Skeletal muscle cell (primary cell): ENCODE data around the gene DACT1.

Experiments used
- DNase-seq: peaks from one replicate; pipeline ENCODE4 v3.0.0-alpha.2; 2010; ENCODE audit warnings: low read depth
- H3K4me3 ChIP-seq: 2 replicates; pipeline ENCODE4 v1.5.1; 2011; ENCODE audit warnings: low read depth, mild to moderate bottlenecking, control low read depth, low read length, moderate library complexity

Gene DACT1

GRCh38 chr14:58635091-58635830 is 2.5 kb upstream of the DACT1 start:
- no peak overlapping the region for H3K4me3 ChIP-seq
- no peak for DNase-seq

GRCh38 chr14:58636129-58636528 is 1.6 kb upstream of the DACT1 start:
- no peak for DNase-seq
- no peak overlapping the region for H3K4me3 ChIP-seq

- peak overlapping the region; percentile 83 for H3K4me3 ChIP-seq
- DNase-seq: peak; percentile 74
Measured at GRCh38 chr14:58637040-58637390, 747 bp upstream of the DACT1 start.

- no peak for DNase-seq
- H3K4me3 ChIP-seq: peak overlapping the region; percentile 83
Measured at GRCh38 chr14:58638231-58639197, 752 bp downstream of the DACT1 start.

GRCh38 chr14:58639198-58639565 is 1.4 kb downstream of the DACT1 start:
- no peak for DNase-seq
- H3K4me3 ChIP-seq: peak overlapping the region; percentile 83

- H3K4me3 ChIP-seq: peak overlapping the region; percentile 83
- peak; percentile 67 for DNase-seq
Measured at GRCh38 chr14:58639842-58640484, 2.2 kb downstream of the DACT1 start.

- H3K4me3 ChIP-seq: no peak overlapping the region
- no peak for DNase-seq
Measured at GRCh38 chr14:58640959-58641358, 3.2 kb downstream of the DACT1 start.

- H3K4me3 ChIP-seq: no peak overlapping the region
- no peak for DNase-seq
Measured at GRCh38 chr14:58641509-58641908, 3.7 kb downstream of the DACT1 start.

GRCh38 chr14:58643366-58643765 is 5.6 kb downstream of the DACT1 start:
- H3K4me3 ChIP-seq: no peak overlapping the region
- no peak for DNase-seq

- no peak for DNase-seq
- no peak overlapping the region for H3K4me3 ChIP-seq
Measured at GRCh38 chr14:58645641-58646040, 7.9 kb downstream of the DACT1 start.

- DNase-seq: no peak
Measured at GRCh38 chr14:58646479-58646878, 8.7 kb downstream of the DACT1 start.

GRCh38 chr14:58647777-58648176 is 10.0 kb downstream of the DACT1 start:
- H3K4me3 ChIP-seq: no peak overlapping the region
- DNase-seq: no peak

More at GRCh38 chr14:58646479-58646878, 8.7 kb downstream of the DACT1 start:
- H3K4me3 ChIP-seq: no peak overlapping the region

- H3K4me3 ChIP-seq: no peak overlapping the region
Measured at GRCh38 chr14:58650857-58651256, 13.1 kb downstream of the DACT1 start.

GRCh38 chr14:58656671-58657411 is 19.1 kb downstream of the DACT1 start:
- no peak overlapping the region for H3K4me3 ChIP-seq

More at GRCh38 chr14:58650857-58651256, 13.1 kb downstream of the DACT1 start:
- no peak for DNase-seq

GRCh38 chr14:58659061-58659460 is 21.3 kb downstream of the DACT1 start:
- no peak overlapping the region for H3K4me3 ChIP-seq
- DNase-seq: no peak

More at GRCh38 chr14:58656671-58657411, 19.1 kb downstream of the DACT1 start:
- no peak for DNase-seq

GRCh38 chr14:58659846-58660245 is 22.1 kb downstream of the DACT1 start:
- no peak overlapping the region for H3K4me3 ChIP-seq
- DNase-seq: no peak

- no peak overlapping the region for H3K4me3 ChIP-seq
- no peak for DNase-seq
Measured at GRCh38 chr14:58660407-58660806, 22.6 kb downstream of the DACT1 start.

- H3K4me3 ChIP-seq: no peak overlapping the region
- no peak for DNase-seq
Measured at GRCh38 chr14:58662018-58662417, 24.3 kb downstream of the DACT1 start.

GRCh38 chr14:58662759-58663158 is 25.0 kb downstream of the DACT1 start:
- no peak overlapping the region for H3K4me3 ChIP-seq
- DNase-seq: no peak
